NCI-H2196 treated with DMSO at 0.1 percent for 48 hours (cell line): Measurements from ENCODE around the gene SPAG9.
A peak's percentile ranks its signal among the peaks of the same experiment; 100 is the strongest.

Experiments
- DNase-seq: peaks from one replicate; lab custom pipeline; 2025; ENCODE audit not compliant: unreplicated experiment; lab: John Stamatoyannopoulos, UW

The SPAG9 gene

DNA sequence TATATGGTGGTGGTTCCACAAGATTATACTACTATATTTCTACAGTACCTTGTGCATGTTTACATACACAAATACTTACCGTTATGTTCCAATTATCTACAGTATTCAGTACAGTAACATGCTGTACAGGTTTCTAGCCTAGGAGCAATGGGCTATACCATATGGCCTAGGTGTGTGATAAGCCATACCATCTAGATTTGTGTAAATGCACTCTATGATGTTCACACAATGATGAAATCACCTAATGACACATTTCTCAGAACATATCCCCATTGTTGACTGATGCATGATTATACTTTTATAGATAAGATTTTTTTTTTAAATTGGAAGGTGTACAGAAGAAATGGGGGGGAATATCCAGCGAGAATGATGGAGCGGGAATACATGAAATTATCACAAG is 131.5 kb downstream of the SPAG9 start:
- no peak for DNase-seq

DNA sequence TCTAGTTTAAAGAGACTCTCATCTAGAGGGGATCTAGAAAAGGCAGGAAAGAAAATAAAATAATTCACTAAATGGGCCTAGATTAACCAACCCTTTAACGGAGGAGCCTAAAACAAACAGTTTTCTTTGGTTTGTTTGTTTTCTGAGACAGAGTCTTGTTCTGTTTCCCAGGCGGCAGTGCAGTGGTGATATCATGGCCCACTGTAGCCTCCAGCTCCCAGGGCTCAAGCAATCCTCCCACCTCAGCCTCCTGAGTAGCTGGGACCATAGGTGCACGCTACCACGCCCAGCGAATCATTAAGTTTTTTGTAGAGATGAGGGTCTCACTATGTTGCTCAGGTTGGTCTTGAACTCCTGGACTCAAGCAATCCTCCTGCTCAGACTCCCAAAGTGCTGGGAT is 132.2 kb downstream of the SPAG9 start:
- no peak for DNase-seq

DNA sequence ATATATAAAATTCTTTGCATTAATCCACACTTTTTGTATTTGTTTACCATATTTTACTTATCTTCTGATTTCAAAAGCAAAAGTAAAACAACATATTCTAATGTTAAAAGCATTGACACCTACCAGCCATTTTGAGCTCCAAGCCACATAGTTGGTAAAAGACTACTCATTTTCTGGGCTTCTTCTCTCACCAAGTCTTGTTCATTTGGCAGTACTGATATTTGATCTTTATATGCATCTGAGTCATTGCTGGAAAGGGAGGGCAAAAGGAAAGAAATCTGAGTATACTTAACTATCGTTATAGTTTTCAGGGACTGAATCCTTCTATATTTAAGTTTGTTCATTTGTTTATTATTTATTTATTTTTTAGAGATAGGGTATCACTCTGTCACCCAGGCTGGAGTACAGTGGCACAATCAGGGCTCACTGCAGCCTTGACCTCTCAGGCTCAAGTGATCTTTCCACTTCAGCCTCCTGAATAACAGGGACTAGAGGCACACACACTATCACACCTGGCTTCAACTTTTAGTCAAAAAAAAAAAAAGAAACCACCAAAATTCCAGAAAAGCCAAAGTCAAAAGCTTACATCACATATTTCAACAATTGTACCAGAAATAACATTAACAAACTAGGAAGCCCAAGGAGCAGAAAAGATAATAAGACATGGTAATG is 133.5 kb downstream of the SPAG9 start:
- no peak for DNase-seq

DNA sequence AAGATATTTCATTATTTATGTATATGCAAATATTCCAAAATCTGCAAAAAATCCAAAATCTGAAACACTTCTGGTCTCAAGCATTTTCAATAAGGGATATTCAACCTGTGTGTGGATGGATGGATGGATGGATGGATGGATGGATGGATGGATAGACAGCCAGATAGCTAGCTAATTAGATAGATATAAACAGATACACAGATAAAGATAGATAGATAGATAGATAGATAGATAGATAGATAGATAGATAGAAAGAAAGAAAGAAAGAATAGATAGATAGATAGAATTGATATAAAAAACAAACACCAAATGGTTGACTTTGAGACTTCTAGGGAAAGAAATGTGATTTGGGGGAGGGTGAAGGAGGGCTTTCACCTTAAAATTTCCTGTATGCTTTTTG is 139.4 kb downstream of the SPAG9 start:
- DNase-seq: no peak

DNA sequence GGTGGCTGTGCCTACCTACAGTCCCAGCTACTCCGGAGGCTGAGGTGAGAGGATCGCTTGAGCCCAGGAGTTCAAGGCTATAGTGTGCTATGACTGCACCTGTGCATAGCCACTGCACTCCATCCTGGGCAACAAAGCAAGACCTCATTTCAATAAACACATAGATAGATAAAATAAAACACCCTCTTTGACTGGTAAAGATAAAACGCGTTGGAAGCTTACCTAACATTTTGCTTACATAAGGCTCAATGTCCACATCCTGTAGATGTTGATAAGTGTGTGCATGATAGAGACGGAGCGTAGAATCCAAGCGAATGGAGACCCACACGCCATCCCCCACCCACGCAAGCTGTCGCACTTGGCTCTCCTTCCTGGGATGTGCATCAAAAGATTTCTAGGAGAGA is 141.1 kb downstream of the SPAG9 start:
- DNase-seq: no peak

DNA sequence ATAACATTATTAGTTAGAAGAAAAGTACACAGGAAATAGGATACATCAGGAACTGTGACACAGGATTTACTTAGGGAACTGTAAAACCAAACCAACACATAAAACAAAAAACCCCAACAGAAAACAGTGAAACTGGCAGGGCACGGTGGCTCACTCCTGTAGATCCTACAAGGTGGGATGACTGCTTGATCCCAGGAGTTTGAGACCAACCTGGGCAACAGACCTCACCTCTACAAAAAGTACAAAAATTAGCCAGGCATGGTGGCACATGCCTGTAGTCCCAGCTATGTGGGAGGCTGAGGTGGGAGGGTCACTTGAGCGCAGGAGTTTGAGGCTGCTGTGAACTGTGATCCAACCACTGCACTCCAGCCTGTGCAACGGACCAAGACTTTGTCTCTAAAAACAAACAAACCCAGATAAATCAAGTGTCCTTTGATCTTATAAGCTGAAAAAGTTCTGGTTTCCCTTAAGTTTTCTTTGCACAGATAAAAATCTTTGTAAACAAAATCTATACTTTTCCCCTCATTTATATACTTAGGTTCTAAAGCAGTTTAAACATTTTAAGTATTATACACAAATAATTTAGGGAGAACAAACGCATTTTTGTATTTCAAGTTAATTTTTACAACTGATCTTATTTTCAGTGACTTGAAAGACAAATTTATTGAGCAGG is 143.0 kb downstream of the SPAG9 start:
- DNase-seq: no peak

DNA sequence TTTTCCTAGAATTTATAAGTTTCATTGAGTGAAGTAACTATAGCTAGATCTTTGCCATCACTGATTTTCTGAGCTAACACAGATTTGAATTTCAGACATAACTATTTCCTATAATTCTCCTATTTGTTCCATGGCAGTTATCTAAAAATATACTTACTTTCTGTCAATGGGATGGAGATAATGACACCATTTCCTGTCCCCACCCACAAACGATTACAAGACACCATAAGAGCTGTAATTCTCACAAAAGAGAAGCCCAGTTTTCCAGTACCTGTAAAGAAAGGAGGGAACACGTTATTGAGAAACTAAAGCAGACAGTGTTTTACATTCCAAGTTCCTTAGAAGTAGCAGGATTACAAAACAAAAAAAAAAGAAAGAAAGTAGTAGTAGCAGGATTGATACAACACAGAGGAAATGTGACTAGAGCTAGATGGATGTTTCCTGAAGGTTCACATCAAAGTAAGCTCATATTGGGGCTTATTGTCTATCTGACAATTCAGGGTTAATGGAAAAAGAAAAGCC is 143.7 kb downstream of the SPAG9 start:
- DNase-seq: no peak

DNA sequence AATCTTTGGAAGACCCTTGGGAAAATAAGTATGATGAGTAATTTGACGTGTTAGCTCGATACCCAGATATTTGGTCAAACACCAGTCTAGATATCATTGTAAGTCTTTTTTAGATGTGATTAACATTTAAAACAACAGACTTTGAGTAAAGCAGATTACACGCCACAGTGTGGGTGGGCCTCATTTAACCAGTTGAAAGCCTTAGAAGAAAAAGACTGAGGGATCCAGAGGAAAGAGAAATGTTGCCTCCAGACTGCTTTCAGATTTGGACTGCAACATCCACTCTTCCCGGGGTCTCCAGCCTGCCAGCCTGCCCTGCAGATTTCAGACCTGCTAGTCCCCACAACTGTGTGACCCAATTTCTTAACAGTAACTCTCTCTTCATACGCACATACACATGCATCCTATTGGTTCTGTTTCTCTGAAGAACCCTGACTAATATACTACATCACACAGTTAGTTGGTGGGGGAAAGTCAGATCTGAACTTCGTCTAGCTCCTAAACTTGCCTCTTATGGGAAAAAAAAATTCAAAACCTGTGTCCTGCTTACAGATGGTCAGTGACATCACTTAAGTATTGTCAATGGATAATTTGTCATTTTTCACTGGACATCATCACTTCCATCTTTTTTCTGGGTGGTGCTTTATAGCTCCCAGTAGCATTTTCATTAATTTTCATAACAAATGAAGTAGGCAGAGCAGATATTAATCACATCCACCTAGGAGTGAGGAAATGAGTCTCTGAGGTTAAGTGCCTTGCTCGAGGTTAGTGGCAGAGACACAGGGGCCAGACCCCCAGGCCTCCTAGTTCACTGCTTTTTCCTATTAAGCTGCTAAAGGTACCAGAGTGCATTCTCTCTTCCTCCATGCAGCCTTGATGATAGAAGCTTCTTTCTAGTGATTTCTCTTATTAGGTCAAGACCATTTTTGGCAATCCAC is 146.8 kb downstream of the SPAG9 start:
- no peak for DNase-seq

DNA sequence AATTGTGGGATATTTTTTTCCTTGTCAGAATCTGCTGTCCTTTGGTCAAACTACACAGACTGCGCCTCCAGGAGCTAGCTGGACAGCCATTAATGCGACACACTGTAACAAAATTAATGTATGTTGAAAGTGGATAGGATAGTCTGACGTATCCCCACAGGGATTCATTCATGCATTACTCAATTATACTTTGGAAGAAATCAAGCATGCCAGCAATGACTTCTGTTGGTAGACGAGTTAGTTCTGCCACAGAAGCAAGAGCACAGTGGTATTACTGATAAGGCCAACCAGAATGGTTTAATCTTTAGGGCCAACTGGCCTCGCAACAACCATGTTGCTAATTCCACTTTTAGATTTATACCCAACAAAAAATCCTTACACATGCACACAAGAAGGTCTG is 148.1 kb downstream of the SPAG9 start:
- no peak for DNase-seq

DNA sequence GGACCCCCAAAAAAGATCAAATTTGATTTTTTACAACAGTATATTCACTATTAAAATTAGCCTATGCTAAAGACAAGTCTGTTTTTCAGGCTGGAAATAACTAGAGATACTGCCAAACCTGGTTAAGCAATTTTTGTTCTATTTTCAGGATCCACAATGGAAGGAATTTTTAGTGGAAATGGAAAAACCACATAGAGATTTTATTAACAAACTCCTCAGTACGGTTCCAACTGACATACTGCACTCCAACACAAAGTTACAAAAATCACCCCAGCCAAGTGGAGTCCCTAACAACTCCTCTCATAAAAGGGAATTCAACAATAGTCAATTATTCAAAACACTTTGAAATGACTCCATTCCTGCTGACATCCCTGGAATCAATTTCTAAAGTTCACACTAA is 152.9 kb downstream of the SPAG9 start:
- no peak for DNase-seq

DNA sequence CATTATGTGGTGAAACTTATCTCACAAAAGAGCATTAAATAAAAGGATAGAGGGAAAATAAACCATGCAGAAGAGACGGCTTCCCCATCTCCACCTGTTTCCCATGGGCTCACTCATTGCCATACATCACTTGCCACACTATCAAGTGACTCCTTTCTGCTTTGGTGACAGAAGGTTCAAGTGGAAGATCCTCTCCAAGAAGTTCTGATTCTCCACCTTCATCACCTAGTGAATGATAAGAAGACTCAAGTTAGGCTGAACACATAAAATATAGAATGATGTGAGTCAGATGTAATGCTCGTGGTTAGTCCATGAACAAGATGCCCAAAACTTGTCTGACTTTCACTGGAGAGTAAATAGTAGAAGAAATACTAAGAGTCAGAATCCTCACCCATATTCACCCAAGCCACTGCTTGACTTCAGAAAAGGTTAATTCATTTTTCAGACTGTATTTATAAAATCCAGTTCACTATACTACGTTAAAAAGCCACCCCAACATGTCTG is 154.5 kb downstream of the SPAG9 start:
- DNase-seq: no peak

DNA sequence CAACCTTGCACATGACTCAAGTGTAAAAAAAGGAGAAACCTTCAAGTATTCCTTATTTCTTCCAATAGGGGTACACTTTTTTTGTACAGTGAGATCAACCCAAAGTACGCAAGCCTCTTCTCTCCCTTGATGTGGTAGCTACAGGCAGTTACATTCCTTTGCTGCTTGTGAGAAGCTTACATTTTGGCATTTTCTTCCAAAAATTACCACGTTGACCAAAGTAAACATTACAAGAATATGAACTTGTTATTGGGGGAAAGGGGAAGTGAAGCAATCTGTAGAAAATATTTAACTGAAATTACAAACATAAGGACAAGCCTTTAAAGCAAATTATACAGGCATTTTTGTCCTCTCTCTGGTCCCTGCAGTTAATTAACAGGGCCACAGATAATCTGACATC is 157.5 kb downstream of the SPAG9 start:
- DNase-seq: no peak

DNA sequence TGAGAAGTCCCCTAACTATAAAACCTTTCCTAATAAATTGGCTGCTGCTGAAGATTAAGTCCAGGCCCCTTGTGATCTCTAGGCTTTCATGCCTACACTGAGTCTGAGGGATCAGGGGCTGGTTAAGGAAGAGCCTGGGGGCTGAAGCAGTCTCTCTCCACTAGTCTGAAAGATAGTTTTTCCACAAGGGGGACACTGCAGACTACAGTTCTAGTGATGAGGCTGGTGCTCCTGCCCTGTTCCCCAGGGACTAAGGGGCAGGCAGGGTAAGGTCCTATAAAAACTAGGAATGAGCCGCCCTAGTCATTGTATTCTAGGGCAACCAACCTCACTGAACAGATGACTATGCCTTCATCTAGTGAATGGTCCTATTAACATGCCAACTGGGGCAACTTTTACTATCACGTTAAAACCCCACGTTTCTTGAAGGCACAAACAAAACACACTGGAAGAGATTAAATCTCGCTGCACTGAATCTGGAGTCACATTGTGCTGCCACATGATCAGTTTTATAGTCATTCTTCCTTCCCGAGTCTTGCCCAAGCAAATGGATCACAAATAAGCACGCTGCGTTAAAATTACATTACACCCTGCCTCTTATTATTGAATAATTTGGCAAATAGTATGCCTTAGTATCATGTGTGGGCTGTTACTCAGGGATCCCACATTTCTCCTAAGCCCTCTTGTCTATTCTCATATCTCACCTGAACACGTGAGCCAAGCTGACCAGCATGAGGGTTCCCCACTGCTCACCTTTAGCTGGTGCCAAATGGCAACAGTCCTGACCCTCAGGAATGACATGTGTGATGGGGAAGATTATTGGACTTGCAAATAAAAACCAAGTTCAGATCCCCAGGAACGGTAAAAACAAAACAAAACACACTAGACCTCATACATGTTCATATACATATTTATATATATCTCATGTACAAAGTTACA is 159.1 kb downstream of the SPAG9 start:
- no peak for DNase-seq

DNA sequence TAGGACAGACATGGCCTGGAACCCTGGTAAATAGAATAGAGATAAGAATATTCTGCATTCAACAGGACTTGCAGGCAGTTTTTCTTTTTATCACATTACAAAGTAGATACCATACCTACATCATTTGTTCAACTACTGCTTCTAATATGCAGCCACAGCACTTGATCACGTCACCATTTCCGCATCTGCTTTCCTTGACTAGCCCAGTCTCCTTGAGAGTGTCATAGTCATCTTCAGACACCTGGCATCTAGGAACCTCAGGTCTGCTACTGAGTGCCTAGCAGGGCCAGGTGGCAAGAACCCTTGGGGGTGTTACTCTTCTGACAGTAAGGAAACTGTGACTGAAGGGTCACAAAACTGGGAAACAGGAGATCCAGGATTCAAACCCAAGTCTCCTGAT is 161.3 kb downstream of the SPAG9 start:
- DNase-seq: no peak

DNA sequence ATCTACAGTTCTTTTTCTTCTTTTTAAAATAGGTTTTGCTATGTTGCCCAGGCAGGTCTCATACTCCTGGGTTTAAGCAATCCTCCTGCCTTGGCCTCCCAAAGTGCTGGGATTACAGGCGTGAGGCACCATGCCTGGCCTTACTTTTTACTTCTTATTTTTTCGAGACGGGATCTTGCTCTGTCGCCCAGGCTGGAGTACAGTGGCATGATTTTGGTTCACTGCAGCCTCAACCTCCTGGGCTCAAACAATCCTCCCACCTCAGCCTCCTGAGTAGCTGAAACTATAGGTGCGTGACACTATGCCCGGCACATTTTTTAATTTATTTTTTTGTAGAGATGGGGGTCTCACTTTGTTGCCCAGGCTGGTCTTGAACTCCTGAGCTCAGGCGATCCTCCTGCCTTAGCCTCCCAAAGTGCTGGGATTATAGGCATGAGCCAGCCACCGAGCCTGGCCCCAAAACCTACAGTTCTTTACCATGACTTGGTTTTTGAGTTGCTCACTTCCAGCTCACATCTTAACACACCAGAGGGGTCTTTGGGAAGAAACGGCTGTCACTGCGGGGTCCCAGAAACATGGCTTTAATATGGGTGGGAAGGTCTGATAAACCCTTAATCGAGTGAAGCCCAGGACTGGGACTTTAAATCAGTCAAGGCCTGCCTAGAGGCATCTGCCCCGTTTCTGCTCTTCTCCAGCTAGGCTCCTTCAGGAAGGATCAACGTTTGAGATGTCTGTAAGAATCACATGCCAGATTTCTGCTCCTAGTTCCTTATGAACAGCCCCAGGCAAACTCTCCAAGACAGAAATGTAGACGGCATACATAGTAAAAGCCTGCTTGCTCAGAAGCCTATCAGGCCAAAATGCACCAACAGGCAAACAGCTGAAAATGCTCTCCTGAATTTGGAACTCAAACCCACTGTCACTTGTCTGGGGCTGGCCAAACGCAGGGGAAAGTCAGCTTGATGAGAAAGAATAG is 162.8 kb downstream of the SPAG9 start:
- no peak for DNase-seq

DNA sequence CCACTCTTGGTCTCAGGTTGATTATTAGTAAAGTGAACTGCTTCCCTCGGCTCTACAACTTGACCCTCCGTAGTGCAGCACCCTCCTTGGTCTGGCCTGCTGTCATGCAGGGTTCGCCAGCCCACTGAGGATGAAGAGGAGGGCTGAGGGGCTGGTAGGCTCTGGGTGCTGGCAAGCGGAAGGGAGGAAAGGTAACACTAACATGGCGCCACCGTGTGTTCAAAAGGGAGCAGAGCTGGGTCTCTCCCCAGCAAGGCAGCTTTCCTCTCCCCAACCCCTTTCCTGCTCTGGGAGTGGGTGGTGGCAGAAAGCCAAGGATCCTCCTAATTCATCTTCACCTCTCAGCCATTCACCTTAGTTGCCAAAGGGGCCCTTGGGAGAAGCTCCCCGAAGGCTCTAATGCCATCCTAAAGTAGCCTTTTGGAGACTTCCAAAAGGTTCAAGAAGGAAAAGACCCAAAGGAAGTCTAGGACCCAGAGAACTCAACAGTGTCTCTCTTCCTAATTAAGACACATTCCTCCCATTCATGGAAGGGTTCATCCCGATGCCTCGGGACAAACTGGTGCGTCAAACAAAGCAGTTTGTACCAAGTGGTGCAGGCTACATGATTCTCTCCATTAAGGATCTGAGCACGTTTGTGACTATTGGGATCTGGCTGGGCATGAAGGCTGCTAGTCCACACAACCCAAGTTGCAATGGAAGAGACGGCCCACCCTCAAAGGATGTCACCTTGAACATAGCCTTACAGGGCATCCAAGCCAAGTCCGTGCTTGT is 163.7 kb downstream of the SPAG9 start:
- peak; percentile 27 for DNase-seq

DNA sequence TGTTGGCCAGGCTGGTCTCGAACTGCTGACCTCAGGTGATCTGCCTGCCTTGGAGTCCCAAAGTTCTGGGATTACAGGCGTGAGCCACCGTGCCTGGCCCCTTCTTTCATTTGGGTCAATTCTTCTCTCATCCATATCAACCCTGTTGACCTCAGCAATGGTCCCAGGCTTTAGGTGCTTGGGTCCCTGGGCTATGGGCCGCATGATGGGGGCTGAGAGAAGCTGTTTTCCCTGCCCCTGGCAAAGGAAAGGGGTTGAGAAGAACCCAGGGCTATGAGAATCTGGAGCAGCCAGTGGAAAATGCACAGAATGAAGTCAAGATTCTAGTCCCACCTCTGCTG is 164.3 kb downstream of the SPAG9 start:
- no peak for DNase-seq

DNA sequence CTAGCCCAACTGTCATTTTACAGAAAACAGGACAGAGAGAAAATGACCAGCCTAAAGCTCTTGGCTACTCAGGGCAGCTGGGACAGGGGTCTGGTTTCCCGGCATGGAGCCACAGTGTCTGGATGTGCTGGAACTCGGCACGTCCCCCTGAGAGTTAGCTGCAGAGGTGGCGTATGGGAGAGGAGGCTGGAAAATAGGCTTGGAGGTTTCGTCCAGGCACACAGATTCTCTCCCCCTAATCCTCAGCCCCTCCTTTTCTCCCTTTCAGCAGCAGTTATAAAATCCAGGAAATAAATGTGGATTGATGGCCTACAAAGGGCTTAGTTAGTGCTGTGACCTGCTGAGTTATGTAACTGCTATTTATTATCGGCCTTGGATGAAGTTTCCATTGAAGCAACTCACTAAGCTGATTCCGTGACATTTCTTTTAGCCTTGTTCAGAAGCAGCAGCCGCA is 165.0 kb downstream of the SPAG9 start:
- DNase-seq: no peak

DNA sequence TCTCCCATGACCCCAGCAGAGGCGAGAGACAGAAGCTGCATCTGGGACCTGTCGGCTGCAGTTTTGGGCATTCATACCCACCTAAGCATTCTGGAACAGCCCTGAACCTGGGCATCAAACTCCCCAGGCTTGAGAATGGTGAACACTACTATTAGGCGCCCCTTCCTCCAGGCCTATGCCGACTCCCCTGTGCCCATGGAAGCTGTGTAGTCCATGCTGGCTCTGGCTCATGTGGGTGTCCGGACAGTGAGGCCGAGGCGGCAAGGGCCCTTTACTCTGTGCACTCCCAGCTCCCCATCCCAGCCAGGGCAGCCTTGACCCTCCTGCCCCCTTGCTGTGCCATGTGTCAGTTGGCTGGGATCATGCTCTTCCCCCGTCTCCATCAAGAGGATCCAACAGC is 165.5 kb downstream of the SPAG9 start:
- no peak for DNase-seq
